Lung (tissue), 12 donors: ENCODE measurements around the gene FGFR1OP2. TPM values are rescaled to one million over a fixed set of nuclear protein-coding genes. Genes with fewer than 3 reads are reported as not detected.

ENCODE experiments used
- ATAC-seq: fragments of 200-7000 bp; cut with Tn5 transposase; one replicate; pipeline ENCODE4 v1.9.1; 2020; ENCODE audit warnings: moderate number of reproducible peaks; ENCODE audit not compliant: insufficient read depth, low FRiP score
- DNase-seq, 3 donors: peaks; one replicate each; pipeline ENCODE4 v3.0.0-alpha.2; 2013 to 2017
- H3K27ac ChIP-seq, 2 donors: one replicate each; pipeline ENCODE4 v1.5.1; 2013; ENCODE audit warnings: mild to moderate bottlenecking in 2 of 2, moderate library complexity in 2 of 2, control low read depth in 1 of 2, inconsistent platforms in 1 of 2, low read depth in 1 of 2, low read length in 1 of 2
- H3K27me3 ChIP-seq, 3 donors: one replicate each; pipeline ENCODE4 v1.5.1; 2013; ENCODE audit warnings: low read length in 2 of 3; ENCODE audit not compliant: control insufficient read depth in 3 of 3, insufficient read depth in 3 of 3
- H3K36me3 ChIP-seq, 4 donors: one replicate each; pipeline ENCODE4 v1.5.1; 2013; ENCODE audit warnings: low read length in 4 of 4, mild to moderate bottlenecking in 1 of 4, moderate library complexity in 1 of 4; ENCODE audit not compliant: control insufficient read depth in 4 of 4, insufficient read depth in 4 of 4
- H3K4me1 ChIP-seq, 5 donors: one replicate each; pipeline ENCODE4 v1.5.1; 2013; ENCODE audit warnings: low read length in 5 of 5, mild to moderate bottlenecking in 2 of 5, moderate library complexity in 1 of 5; ENCODE audit not compliant: control insufficient read depth in 5 of 5, insufficient read depth in 5 of 5
- H3K4me3 ChIP-seq: one replicate; pipeline ENCODE4 v1.5.1; 2013; ENCODE audit warnings: mild to moderate bottlenecking, control low read depth, moderate library complexity
- H3K9ac ChIP-seq, 2 donors: one replicate each; pipeline ENCODE4 v1.5.1; 2013; ENCODE audit warnings: low read length in 2 of 2, control low read depth in 1 of 2; ENCODE audit not compliant: insufficient read depth in 1 of 2
- H3K9me3 ChIP-seq, 4 donors: one replicate each; pipeline ENCODE4 v1.5.1; 2013; ENCODE audit warnings: low read length in 3 of 4, mild to moderate bottlenecking in 1 of 4, moderate library complexity in 1 of 4; ENCODE audit not compliant: control insufficient read depth in 4 of 4, insufficient read depth in 3 of 4
- WGBS, 2 donors: extraction: QIAGEN DNeasy Blood & Tissue Kit; methylation state at CpG; one replicate each; pipeline ENCODE4 v1.1.7; 2013; 5-methylcytosine and 5-hydroxymethylcytosine counted together
- polyA plus RNA-seq, 2 donors: library from polyadenylated mRNA; stranded (reverse); fragments of 200-250 nt; gene quantifications; one replicate each; pipeline ENCODE4 v1.2.1, GENCODE V29; 2013
- total RNA-seq, 2 donors: library from RNA; depleted of rRNA in 1 of 2; stranded (reverse); fragments of >200 nt in 1 of 2; gene quantifications; one replicate each; pipeline ENCODE4 v1.2.1, GENCODE V29; 2014 to 2021
- TF ChIP-seq, protein P1 (sequence below): IDR thresholded peaks from 2 replicates; pipeline ENCODE4 v1.5.1; 2012; ENCODE audit warnings: mild to moderate bottlenecking; ENCODE audit errors: control extremely low read depth, extremely low read depth
- donor health status: control.
- donor health status: control.
- donor health status: Bipolar disorder and iron deficiency.
- donor health status: healthy.
- donor health status: DM: yes; HTN: yes; CAD: no.

The FGFR1OP2 gene
- total and polyA plus RNA-seq, 4 donors, result 32.8 to 110 (median 39.2) TPM

DNA sequence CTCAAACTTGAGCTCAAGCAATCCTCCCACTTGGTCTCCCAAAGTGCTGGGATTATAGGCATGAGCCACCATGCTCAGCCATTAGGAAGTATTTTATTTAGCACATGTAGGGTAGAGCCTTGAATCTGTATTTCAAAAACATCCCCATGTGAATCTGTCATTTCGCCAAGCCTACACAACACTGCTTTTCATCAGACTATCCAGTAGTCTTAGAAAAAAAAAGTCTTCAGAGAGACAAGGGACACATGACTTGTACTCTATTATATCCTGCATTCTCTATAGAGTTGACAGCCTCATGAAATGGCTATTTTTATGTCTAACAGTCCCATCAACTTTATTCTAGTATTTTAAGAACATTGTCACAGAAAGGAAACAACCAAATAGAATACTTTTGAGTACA lies 40.5 kb downstream of the FGFR1OP2 start:
- TF ChIP-seq, protein P1, sequence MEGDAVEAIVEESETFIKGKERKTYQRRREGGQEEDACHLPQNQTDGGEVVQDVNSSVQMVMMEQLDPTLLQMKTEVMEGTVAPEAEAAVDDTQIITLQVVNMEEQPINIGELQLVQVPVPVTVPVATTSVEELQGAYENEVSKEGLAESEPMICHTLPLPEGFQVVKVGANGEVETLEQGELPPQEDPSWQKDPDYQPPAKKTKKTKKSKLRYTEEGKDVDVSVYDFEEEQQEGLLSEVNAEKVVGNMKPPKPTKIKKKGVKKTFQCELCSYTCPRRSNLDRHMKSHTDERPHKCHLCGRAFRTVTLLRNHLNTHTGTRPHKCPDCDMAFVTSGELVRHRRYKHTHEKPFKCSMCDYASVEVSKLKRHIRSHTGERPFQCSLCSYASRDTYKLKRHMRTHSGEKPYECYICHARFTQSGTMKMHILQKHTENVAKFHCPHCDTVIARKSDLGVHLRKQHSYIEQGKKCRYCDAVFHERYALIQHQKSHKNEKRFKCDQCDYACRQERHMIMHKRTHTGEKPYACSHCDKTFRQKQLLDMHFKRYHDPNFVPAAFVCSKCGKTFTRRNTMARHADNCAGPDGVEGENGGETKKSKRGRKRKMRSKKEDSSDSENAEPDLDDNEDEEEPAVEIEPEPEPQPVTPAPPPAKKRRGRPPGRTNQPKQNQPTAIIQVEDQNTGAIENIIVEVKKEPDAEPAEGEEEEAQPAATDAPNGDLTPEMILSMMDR, result no peak
- 94 to 98% methylated on average over 1 of the region's 1 CpG for WGBS, 2 donors
- Histone ChIP-seq H3K9ac (no peak overlapping the region), H3K9me3 (no peaks in the 10 kb centered on the region), H3K27ac (no peak overlapping the region), H3K4me3 (no peak overlapping the region), H3K4me1 (no peaks in the 10 kb centered on the region), H3K36me3 (peaks cover 0 to 10% (median 9%) of the 10 kb centered on the region in 4 donors), H3K27me3 (no peaks in the 10 kb centered on the region)
- ATAC-seq, result no peak
- no peak for DNase-seq

DNA sequence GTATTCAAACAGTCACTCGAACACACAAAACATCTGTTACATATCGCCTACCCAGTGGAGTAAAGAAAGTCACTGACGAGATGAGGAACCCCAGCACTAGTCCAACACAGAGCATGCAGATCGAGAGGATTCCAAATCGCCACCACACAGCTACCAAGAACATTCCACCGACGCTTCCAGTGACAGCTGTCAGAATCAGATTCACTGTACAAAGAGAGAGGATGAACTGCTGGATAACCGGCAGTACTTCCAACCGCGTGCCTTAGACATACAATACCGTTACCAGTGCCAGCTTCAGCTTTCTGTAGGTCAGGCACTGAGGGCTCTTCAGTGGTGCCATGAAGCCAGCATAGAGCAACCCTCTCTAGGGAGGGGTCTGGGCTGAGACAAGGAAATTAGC lies 41.5 kb downstream of the FGFR1OP2 start:
- TF ChIP-seq, protein P1, result no peak

DNA sequence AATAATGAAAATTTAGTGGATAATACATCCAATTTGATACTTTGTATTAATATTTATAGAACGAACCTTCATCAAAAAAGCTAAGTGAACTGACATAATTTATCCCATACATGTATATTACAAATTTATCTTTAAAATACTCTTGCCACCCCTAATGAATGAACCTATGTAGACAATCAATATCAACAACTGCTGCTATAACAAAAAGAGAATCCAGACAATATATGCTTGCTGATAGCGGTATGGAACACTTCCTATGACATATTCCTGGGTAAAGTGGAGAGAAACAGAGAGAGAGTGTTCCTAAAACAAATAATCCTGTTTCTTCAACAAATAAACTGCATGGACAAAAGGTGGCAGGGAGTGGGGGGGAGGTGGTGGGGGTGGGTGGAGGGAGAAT lies 44.6 kb downstream of the FGFR1OP2 start:
- ATAC-seq, result no peak
- Histone ChIP-seq H3K36me3 (peaks cover 0 to 9% (median 4%) of the 10 kb centered on the region in 4 donors), H3K9me3 (no peaks in the 10 kb centered on the region), H3K4me3 (no peak overlapping the region), H3K4me1 (peaks cover 0 to 13% (median 4%) of the 10 kb centered on the region in 5 donors), H3K27me3 (no peaks in the 10 kb centered on the region), H3K27ac (no peak overlapping the region), H3K9ac (no peak overlapping the region)
- TF ChIP-seq, protein P1, result no peak
- DNase-seq, result no peak
- WGBS, 2 donors, result 98% methylated on average over 2 of the region's 2 CpGs

More for the DNA sequence above, 41.5 kb downstream of the FGFR1OP2 start:
- Histone ChIP-seq H3K4me1 (no peaks in the 10 kb centered on the region), H3K9me3 (no peaks in the 10 kb centered on the region), H3K27ac (no peak overlapping the region), H3K9ac (no peak overlapping the region), H3K36me3 (peaks cover 0 to 9% (median 6%) of the 10 kb centered on the region in 4 donors), H3K27me3 (no peaks in the 10 kb centered on the region), H3K4me3 (no peak overlapping the region)
- WGBS, 2 donors, result 96% methylated on average over 11 of the region's 11 CpGs
- DNase-seq, result no peak
- ATAC-seq, result no peak
